NCI-H187 treated with DMSO at 0.1 percent for 48 hours (cell line): ENCODE data around the gene WDR18.

Experiments used
- DNase-seq: peaks from one replicate; lab custom pipeline; 2025; lab: John Stamatoyannopoulos, UW

The WDR18 gene

DNA sequence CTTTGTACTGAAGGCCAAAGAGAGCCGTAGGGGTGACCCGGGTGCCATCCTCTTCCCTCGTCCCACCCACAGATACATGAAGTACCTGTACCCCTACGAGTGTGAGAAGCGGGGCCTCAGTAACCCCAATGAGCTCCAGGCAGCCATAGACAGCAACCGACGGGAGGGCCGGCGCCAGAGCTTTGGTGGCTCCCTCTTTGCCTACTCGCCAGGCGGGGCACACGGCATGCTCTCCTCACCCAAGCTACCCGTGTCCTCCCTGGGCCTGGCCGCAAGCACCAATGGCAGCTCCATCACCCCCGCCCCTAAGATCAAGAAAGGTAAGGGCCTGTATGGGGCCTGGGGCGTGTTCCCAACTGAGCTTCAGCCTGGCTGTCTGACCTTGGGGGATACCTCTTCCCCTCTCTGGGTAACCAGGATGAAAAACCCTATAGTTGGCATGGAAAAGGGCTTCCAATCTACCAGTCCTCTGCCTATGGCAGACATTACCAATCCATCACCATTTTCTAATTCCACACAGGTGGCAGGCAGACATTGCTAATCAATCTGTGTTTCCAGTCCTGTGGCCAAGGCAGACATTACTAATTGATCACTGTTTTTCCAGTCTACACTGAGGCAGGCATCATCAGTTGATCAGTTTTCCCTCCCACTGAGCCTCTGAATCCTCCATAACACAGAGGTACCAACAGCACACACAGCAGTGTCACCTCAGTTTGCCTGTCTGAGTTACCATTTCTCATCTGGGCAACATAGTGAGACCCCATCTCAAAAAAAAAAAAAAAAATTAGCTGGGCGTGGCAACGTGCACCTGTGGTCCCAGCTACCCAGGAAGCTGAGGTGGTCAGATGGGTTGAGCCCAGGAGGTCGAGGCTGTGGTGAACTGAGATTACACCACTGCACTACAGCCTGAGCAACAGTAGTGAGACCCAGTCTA lies 19.1 kb upstream of the WDR18 start:
- DNase-seq: no peak

DNA sequence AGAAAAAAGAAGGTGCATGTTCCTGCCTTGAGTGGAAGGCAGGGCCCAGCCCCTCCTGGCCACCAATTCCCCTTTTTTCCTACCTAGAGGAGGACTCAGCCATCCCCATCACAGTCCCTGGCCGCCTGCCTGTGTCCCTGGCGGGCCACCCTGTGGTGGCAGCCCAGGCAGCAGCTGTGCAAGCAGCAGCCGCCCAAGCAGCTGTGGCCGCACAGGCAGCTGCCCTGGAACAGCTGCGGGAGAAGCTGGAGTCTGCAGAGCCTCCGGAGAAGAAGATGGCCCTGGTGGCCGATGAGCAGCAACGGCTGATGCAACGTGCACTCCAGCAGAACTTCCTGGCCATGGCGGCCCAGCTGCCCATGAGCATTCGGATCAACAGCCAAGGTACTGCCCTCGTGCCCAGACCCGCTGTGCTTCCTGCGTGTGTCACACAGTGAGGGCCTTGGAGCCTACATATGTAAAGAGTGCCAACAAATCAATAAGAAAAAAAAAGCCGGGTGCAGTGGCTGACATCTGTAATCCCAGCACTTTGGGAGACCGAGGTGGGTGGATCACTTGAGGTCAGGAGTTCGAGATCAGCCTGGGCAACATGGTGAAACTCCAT lies 17.6 kb upstream of the WDR18 start:
- no peak for DNase-seq

DNA sequence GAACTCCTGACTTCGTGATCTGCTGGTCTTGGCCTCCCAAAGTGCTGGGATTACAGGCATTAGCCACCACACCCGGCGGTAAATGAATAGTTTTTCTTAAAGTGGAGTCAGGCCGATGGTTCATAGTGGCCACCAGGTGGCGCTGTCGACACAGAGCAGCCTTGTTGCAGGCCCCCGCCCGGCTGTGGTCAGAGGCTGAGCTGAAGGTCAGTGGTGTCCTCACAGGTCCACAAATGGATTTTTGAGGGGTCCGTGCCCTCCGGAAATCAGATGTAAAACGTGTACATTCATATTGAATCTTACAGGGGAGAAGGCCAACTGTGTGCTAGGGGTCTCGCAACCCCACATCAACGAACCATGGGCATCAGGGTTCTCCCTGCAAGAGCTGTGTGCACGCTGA lies 13.4 kb upstream of the WDR18 start:
- no peak for DNase-seq

DNA sequence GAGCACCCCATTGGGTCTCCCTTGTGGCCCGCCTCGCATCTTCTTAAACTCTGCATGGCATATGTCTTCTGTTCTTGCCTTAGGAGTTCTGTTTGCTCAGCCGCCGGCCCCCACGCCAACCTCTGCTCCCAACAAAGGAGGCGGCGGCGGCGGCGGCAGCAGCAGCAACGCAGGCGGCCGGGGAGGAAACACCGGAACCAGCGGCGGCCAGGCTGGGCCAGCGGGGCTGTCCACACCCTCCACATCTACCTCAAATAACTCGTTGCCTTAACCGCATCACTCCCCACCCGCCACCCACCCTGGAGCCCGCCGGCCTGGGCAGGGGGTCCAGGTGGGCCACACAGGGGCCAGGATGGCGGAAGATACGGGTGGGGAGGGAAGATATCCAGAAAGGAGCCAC lies 12.3 kb upstream of the WDR18 start:
- no peak for DNase-seq

DNA sequence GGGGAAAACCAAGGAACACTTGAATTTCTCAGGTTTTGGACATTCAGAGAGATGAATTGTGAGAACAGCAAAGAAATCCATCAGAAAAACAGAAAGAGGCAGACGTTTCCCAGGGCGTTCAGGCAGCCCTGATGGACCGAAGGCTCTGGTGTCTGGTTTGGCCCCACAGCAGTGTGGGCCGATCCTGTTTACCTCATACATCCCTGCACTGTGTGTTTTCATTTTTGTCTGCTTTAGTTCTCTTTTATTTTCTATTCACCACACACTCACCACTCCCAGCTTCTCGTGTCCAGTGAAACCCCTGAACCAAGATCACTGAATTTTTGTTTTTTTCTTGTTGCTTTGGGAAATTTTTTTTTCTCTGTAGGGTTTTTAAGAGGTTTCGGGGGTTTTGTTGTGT lies 11.9 kb upstream of the WDR18 start:
- no peak for DNase-seq

DNA sequence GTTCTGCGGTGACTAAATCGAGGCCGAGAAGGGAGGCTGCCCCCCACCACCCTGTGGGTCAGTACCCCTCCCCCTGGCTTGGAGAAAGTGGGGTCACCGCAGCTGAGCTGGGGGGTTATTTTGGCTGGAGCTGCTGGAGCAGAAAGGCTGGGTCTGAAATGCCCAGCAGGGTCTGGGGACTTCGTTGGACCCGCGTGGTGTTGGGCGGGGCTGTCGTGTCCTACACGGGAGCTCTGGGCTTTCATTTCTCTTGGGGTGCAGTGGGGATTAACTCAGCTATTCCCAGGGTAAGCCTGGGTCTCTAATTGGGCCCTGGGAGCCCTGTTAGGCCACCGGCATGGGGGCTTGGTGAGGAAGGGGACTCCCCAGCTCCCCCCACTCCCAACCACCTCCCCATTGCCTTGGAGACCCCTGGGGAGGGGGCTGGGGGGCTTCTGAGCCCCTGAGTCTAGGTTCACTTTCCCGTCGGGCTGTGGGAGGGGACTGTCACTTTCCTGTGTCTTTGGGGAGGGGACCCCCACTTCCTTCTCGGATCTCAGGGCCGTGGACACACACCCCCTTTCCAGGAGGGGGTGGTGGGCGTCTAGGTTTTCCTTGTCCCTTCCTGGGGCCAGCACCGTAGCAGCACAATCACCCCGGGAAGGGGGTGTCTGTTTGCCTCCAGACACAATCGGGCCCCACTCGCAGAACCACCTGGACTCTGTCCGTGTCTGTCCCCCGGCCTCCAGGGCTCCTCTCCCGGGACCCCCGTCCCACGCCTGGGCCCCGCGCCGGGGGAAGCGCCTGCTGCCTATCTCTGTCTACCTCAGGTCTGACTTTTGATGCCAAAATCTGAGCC lies 10.2 kb upstream of the WDR18 start:
- no peak for DNase-seq

DNA sequence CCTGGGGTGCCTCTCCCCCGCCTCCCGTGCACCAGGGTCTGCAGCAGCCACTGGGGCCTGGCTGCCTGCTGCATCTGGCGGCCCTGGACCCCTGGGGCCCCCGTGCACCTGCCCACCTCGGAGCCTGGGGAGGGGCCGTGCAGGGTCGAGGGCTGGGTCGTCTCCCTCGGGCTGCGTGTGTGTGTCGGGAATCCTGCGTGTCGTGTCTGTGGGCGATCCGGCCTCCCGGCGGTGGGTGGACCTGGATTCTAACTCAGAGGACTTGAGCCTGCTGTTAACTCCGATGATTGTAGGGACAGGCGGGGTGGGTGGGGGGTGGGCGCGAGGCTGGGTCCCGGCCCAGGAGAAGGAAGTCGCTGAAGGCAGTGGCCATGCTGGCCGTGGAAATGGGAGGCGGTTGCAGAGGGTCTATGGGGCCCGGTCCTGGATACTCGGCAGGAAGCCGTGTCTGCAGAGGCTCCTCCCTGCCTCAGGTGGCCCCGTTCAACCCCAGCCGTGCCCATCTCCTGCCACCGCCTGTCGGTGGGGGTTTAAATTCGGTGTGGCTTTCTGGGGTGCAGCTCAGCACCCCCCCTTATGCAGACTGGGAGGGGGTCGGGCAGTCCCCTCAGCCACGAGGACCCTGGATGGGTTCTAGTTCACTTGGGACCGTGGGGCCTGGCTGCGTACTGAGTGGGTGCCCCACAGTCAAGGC lies 9.4 kb upstream of the WDR18 start:
- DNase-seq: no peak

DNA sequence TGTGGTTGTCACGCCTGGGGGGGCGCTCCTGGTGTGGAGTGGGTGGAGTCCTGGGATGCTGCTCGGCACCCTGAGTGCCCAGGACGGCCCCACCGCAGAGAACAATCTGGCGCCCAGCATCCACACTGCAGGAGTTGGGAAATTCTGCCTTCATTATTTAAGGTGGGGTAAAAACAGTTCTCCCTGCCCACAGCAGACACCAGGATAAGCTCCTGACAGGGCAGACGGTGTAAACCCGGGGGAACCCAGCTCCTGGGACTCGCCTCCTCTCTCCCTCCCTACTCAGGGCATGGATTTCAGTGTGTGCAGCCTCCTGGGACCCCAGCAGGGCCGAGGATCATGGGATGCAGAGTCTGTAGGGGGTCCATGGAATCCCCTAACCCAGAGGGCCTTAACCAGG lies 7.7 kb upstream of the WDR18 start:
- DNase-seq: no peak

DNA sequence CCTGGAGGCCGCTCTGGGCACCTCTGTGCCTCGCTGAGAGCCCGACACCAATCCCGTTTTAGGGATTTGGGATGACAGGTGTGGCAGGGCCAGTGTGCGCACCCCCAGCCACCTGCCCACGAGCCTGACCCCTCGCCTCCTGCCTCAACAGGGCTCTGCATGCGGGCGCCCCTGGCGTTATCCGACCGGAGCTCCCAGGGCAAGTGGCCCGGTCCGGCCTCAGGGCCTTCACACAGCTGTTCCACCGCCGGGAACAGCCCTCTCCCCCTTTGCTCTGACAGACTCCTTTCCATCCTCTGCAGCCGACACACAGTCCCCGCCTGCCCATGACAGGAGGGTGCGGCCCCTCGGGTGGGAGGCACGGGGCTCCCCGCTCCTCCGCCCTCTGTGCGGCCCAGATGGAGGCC lies 7.1 kb upstream of the WDR18 start:
- DNase-seq: no peak

DNA sequence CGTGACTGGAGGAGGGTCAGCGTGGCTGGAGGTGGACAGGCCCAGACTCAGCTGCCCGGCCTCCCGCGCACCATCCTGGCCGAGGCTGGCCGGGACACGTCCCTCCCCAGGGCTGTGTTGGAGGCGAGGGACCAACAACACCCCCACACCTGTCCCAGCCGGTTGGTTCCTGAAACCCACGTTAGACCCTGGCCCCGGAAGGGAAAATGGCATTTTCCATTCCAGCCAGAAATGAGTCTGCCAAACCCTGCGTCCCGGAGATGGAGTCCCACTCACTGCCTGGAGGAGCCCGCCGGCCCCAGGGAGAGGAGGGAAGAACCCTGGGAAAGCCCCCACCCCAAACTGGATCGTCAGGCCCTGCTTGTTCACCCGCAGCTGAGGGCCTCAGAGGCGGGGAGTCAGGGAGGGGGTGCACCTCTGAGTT lies 4.8 kb upstream of the WDR18 start:
- no peak for DNase-seq

DNA sequence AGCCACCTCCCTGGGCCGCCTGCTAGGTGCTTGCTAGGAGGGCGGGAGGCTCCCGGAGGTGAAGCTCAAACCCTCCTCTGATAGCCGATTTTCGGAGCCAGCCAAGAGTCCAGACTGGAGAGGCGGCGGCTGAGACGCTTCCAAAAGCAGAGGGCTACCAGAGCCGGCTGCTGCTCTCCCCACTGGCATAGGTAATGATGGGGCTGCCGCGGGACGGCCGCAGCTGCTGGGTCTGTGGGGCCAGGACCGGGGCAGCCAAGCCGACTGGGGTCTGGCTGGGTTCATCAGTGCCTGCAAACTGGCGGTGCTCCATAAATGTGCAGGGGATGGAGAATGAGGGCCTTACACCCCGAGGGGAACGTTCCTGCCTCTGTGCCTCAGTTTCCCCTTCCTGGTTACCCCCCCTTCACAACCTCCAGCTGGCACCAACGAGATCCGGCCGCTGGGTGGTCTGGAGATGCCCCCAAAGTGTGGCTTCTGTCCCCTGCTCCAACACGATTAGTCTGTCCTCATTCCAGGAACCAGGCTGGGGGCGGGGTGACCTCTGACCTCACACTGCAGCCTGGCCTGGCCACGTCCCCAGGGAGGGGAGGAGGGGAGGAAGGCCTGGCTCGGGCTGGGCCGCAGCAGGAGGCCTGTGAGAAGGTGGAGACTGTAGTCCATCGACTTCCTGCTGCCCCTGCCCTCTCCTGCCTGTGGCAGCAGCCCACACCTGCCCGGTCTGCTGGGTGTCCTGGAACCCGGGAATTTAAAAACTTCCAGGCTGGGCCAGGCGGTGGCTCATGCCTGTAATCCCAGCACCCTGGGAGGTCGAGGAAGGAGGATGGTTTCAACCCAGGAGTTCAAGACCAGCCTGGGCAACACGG lies 3.8 kb upstream of the WDR18 start:
- no peak for DNase-seq

DNA sequence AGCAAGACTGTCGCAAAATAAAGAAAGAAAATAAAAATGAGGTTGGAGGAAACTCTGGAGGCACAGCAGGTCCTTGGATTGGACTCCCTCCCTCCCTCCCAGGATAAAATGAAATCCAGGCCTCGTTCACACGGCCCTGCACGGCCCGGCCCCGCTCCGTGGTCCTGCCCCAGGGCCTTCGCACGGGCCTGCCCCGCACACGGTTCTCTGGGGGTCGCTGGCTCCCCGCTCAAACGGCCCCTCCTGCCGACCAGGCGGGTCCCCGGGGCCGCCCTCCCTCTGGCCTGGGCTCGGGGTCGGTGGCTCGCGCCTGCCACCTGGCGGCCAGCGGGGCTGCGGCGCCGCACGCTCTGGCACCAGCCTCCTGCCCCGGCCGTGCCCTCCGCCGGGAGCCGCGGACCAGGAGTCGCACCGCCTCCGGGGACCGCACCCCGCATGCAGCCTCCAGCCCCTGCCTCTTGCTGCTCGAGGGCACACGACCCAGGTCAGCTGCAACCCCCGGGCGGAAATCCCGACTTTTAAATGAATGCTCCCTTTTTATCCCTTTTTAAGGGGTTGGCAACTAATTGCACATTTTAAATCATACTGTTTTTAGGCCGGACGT lies 1.5 kb upstream of the WDR18 start:
- no peak for DNase-seq

DNA sequence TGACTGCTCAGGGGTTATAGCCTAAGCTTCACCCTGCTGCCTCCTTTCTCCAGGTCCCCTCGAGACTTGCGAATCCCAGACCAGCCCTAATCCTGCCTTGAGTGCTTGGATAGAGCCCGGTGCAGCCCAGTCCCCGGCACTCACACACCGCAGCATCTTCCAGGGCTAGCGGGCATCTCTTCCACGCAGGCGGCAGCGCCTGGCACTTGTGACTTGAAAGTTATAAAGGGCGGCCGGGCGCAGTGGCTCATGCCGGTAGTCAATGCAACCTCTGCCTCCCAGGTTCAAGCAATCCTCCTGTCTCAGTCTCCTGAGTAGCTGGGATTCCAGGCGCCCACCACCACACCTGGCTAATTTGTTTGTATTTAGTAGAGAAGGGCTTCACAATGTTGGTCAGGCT lies 1.9 kb downstream of the WDR18 start:
- no peak for DNase-seq

DNA sequence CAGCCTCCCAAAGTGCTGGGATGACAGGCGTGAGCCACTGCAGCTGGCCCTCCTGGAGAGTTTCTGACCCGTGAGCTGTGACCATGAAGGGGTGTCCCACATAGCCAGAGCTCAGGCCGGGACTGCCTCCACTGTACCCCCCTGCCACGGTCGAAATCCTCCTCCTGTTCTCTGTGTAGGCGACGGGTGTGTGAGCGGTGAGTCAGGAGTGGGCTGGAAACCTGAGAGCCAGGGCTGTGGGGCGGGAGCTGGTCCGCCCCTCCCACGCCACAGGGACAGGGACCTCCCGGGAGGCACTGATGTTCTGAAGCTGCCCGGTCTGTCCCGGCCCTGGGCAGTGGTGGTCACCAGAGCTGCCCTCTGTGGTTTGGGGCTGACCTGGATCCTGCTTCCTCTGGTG lies 3.9 kb downstream of the WDR18 start:
- no peak for DNase-seq

DNA sequence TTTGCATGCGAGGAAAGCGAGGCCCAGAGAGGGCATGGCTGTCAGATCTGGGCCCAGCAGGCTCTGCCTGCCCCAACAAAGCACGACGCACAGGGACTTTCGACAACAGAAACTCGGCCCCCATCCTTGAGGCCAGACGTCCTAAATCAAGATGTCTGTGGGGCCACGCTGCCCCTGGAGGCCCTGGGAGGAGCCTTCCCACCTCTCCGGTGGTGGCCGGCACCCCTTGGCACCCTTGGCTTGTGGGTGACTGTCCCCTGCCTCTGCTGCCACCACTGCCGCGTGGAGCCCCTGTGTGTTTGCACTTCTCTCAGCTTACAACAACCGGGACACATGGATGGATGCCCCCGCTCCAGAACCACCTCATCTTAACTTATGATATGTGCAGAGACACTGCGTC lies 4.4 kb downstream of the WDR18 start:
- DNase-seq: no peak

DNA sequence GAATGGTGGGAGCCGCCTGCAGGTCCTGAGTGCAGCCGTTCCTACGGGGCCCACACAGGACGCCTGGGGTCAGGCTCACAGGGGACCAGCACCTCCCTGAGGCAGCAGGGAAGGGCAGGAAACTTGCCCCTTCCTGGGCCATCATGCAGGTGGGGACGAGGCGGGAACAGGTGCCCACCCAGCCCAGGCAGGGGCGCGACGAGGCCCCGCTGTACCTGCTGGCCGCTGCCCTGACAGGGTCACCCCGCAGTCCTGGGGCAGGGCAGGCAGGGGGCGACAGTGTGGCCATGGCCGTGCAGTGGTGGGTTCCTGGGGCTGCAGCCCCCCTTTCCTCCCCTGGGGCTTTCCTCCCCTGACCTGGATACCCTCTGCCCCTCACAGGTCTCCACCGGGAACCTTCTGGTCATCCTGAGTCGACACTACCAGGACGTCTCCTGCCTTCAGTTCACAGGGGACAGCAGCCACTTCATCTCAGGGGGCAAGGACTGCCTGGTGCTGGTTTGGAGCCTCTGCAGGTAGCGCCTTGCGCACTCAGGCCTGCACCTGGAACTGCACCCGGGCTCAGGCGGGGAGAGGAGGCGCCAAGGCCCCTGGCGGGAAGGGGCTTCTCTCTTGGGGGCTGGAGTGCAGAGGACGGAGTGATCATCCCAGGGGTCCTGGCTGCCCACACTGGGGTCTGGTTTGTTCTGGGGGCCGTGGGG lies 5.4 kb downstream of the WDR18 start:
- no peak for DNase-seq

DNA sequence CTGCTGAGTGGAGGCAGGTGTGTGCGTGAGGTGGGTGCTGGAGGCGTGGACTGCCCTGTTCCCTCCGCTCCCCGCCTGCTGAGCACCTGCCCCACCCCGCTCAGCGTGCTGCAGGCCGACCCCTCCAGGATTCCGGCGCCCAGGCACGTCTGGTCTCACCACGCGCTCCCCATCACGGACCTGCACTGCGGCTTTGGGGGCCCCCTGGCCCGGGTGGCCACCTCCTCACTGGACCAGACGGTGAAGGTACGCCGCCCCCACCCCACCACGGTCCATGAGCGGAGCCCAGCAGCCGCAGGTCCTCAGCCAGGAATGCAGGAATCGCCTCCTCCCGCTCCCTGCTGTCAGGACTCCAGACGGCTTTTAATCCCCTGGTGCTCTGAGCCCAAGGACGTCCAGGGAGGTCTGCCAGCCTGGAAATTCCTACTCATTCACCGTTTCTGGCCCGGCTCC lies 6.0 kb downstream of the WDR18 start:
- DNase-seq: no peak

DNA sequence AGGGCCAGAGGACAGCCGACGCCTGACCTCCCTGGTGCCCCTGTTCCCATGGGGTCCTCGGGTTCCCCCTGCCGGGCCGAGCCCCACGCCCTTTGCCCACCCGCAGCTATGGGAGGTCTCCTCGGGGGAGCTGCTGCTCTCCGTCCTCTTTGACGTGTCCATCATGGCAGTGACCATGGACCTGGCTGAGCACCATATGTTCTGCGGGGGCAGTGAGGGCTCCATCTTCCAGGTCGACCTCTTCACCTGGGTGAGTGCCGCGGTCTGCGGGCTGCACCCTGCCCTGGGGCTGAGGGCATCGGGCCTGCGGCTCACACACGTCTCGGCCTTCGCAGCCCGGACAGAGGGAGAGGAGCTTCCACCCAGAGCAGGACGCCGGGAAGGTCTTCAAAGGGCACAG lies 6.6 kb downstream of the WDR18 start:
- DNase-seq: no peak

DNA sequence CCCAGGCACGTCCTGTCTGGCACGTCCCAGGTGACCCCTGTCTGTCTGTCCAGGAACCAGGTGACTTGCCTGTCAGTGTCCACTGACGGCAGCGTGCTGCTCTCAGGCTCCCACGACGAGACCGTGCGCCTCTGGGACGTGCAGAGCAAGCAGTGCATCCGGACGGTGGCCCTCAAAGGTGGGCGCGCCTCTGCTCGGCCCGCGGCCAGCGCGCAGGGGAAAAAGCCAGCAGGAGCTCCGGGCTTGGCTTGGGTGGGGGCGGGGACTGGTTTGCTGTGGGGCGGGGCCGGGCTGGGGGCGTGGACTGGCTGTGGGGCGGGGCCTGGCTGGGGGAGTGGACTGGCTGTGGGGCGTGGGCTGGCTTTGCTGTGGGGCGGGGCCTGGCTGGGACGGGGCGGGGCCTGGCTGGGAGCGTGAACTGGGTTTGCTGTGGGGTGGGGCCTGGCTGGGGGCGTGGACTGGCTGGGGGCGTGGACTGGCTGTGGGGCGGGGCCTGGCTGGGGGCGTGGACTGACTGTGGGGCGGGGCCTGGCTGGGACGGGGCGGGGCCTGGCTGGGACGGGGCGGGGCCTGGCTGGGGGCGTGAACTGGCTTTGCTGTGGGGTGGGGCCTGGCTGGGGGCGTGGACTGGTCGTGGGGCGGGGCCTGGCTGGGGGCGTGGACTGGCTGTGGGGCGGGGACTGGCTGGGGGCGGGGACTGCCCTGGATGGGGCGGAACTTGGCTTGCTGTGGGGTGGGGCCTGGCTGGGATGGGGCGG lies 7.2 kb downstream of the WDR18 start:
- no peak for DNase-seq
